ENCODE measurements around the gene FSHR.

FSHR gene

GRCh38 chr2:49035481-49035880 lies 118.8 kb downstream of the FSHR start:
- Histone ChIP-seq H3K36me3 (ENCODE audit: low read depth) (no peaks in the 10 kb centered on the region), H3K27ac (ENCODE audit: poor library complexity, severe bottlenecking) (no peak overlapping the region), H3K4me3 (ENCODE audit: severe bottlenecking) (no peak overlapping the region), H3K27me3 (ENCODE audit: insufficient read depth, poor library complexity, severe bottlenecking) (no peaks in the 10 kb centered on the region), H3K9me3 (ENCODE audit: severe bottlenecking) (no peaks in the 10 kb centered on the region), H3K4me1 (ENCODE audit: insufficient read depth, poor library complexity, severe bottlenecking) (no peaks in the 10 kb centered on the region)
- ATAC-seq (ENCODE audit: low read depth) (no peak), DNase-seq (ENCODE audit: low spot score) (no peak)
- no peak for TF ChIP-seq CTCF (IDR thresholded peaks at IDR 0.05; ENCODE audit: poor library complexity, severe bottlenecking)

- no peaks in the 10 kb centered on the region for H3K27me3 ChIP-seq (ENCODE audit: insufficient read depth, poor library complexity, severe bottlenecking)
- no peak overlapping the region for H3K4me3 ChIP-seq (ENCODE audit: severe bottlenecking)
- DNase-seq (ENCODE audit: low spot score), result no peak
- no peak for ATAC-seq (ENCODE audit: low read depth)
- no peaks in the 10 kb centered on the region for H3K4me1 ChIP-seq (ENCODE audit: insufficient read depth, poor library complexity, severe bottlenecking)
- H3K9me3 ChIP-seq (ENCODE audit: severe bottlenecking), result no peaks in the 10 kb centered on the region
- TF ChIP-seq CTCF (IDR thresholded peaks at IDR 0.05; ENCODE audit: poor library complexity, severe bottlenecking), result no peak
- no peak overlapping the region for H3K27ac ChIP-seq (ENCODE audit: poor library complexity, severe bottlenecking)
- H3K36me3 ChIP-seq (ENCODE audit: low read depth), result no peaks in the 10 kb centered on the region
Observed at GRCh38 chr2:49033394-49034185, 120.7 kb downstream of the FSHR start.

GRCh38 chr2:49032936-49033335 lies 121.4 kb downstream of the FSHR start:
- no peak for TF ChIP-seq CTCF (IDR thresholded peaks at IDR 0.05; ENCODE audit: poor library complexity, severe bottlenecking)
- Histone ChIP-seq H3K27me3 (ENCODE audit: insufficient read depth, poor library complexity, severe bottlenecking) (no peaks in the 10 kb centered on the region), H3K36me3 (ENCODE audit: low read depth) (no peaks in the 10 kb centered on the region), H3K27ac (ENCODE audit: poor library complexity, severe bottlenecking) (no peak overlapping the region), H3K4me3 (ENCODE audit: severe bottlenecking) (no peak overlapping the region), H3K4me1 (ENCODE audit: insufficient read depth, poor library complexity, severe bottlenecking) (no peaks in the 10 kb centered on the region), H3K9me3 (ENCODE audit: severe bottlenecking) (no peaks in the 10 kb centered on the region)
- no peak for DNase-seq (ENCODE audit: low spot score)
- no peak for ATAC-seq (ENCODE audit: low read depth)

GRCh38 chr2:49032126-49032525 lies 122.2 kb downstream of the FSHR start:
- Histone ChIP-seq H3K27ac (ENCODE audit: poor library complexity, severe bottlenecking) (no peak overlapping the region), H3K36me3 (ENCODE audit: low read depth) (no peaks in the 10 kb centered on the region), H3K4me1 (ENCODE audit: insufficient read depth, poor library complexity, severe bottlenecking) (no peaks in the 10 kb centered on the region), H3K4me3 (ENCODE audit: severe bottlenecking) (no peak overlapping the region), H3K27me3 (ENCODE audit: insufficient read depth, poor library complexity, severe bottlenecking) (no peaks in the 10 kb centered on the region), H3K9me3 (ENCODE audit: severe bottlenecking) (no peaks in the 10 kb centered on the region)
- no peak for DNase-seq (ENCODE audit: low spot score)
- no peak for TF ChIP-seq CTCF (IDR thresholded peaks at IDR 0.05; ENCODE audit: poor library complexity, severe bottlenecking)
- no peak for ATAC-seq (ENCODE audit: low read depth)

- no peak for DNase-seq (ENCODE audit: low spot score)
- Histone ChIP-seq H3K9me3 (ENCODE audit: severe bottlenecking) (no peaks in the 10 kb centered on the region), H3K4me3 (ENCODE audit: severe bottlenecking) (no peak overlapping the region), H3K36me3 (ENCODE audit: low read depth) (no peaks in the 10 kb centered on the region), H3K27me3 (ENCODE audit: insufficient read depth, poor library complexity, severe bottlenecking) (no peaks in the 10 kb centered on the region), H3K4me1 (ENCODE audit: insufficient read depth, poor library complexity, severe bottlenecking) (no peaks in the 10 kb centered on the region), H3K27ac (ENCODE audit: poor library complexity, severe bottlenecking) (no peak overlapping the region)
- ATAC-seq (ENCODE audit: low read depth), result no peak
- TF ChIP-seq CTCF (IDR thresholded peaks at IDR 0.05; ENCODE audit: poor library complexity, severe bottlenecking), result no peak
Observed at GRCh38 chr2:49029406-49029805, 124.9 kb downstream of the FSHR start.
